ENCODE results near the gene SEC14L3.
A peak's percentile ranks its signal among the peaks of the same experiment; 100 is the strongest.

Gene SEC14L3

DNA sequence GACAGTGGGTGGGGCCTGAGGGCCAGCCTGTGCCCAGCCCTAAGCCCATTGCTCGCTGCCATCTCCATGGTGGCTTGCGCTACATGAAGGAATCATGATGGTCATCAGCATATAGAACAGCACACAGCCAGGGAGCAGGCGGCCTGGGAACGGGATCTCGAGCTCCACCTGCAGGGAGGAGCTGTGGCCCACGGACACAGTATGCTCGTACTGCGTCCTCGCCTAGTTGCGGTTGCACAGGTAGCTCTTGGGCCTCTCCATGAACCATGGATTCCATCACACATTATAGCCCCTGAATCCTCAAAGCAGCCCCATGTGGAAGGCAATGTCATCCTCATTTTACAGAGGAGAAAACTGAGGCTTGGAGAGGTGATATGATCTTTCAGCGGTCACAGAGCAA, 18.6 kb upstream of the SEC14L3 start:
- DNase-seq = peak; percentile 21
- no peaks in the 10 kb centered on the region for H3K9me3 ChIP-seq (replicated peaks; ENCODE audit: insufficient read depth, low read length)
- no peak overlapping the region for H3K27ac ChIP-seq (ENCODE audit: low read length)
- no peak overlapping the region for H3K4me3 ChIP-seq (ENCODE audit: low read length)
- no peaks in the 10 kb centered on the region for H3K4me1 ChIP-seq (ENCODE audit: low read length)
- peaks cover 76% of the 10 kb centered on the region for H3K27me3 ChIP-seq (replicated peaks; ENCODE audit: insufficient read depth, low read length)
- no peaks in the 10 kb centered on the region for H3K9me2 ChIP-seq (replicated peaks; ENCODE audit: insufficient read depth, low read length)
- no peaks in the 10 kb centered on the region for H3K79me2 ChIP-seq (ENCODE audit: low read length)
- no peak overlapping the region for H2AFZ ChIP-seq (ENCODE audit: low read length)
- H3K9ac ChIP-seq (ENCODE audit: low read length) = no peak overlapping the region
- TF ChIP-seq CTCF (IDR thresholded peaks at IDR 0.05; ENCODE audit: low read length) = peak; percentile 39; the same call in 1 of the 2 replicates
- no peak for TF ChIP-seq EZH2 (optimal IDR thresholded peaks at IDR 0.05; ENCODE audit: low read depth, low read length)
- no peaks in the 10 kb centered on the region for H3F3A ChIP-seq (ENCODE audit: insufficient read depth, low read length)
- no peaks in the 10 kb centered on the region for H3K36me3 ChIP-seq (replicated peaks; ENCODE audit: insufficient read depth, low read length)
- H3K4me2 ChIP-seq (ENCODE audit: low read depth, low read length) = no peak overlapping the region
- no peaks in the 10 kb centered on the region for H4K20me1 ChIP-seq (ENCODE audit: insufficient read depth, low read length)

DNA sequence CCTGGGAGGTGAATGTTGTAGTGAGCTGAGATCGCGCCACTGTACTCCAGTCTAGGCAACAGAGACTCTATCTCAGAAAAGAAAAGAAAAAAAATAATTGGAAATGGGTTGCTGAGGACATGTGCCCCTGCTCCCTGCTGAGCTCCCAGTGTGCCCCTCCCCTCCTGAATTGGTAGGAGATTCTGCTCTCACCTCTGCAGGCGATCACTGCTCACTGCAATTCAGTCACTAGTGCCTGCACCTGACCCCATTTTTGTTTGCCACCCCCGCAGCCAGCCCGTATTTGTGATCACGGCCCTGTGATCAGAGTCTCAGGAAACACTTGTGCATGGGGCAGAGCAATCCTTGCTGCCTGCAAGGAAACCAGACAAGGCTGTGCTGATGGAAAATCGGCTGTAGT, 16.3 kb upstream of the SEC14L3 start:
- no peak overlapping the region for H3K9ac ChIP-seq (ENCODE audit: low read length)
- no peak for DNase-seq
- no peaks in the 10 kb centered on the region for H3K9me3 ChIP-seq (replicated peaks; ENCODE audit: insufficient read depth, low read length)
- H3K27ac ChIP-seq (ENCODE audit: low read length) = no peak overlapping the region
- H4K20me1 ChIP-seq (ENCODE audit: insufficient read depth, low read length) = no peaks in the 10 kb centered on the region
- H3K4me1 ChIP-seq (ENCODE audit: low read length) = no peaks in the 10 kb centered on the region
- no peaks in the 10 kb centered on the region for H3K79me2 ChIP-seq (ENCODE audit: low read length)
- H3K27me3 ChIP-seq (replicated peaks; ENCODE audit: insufficient read depth, low read length) = peaks cover 69% of the 10 kb centered on the region
- no peaks in the 10 kb centered on the region for H3K36me3 ChIP-seq (replicated peaks; ENCODE audit: insufficient read depth, low read length)
- no peak overlapping the region for H2AFZ ChIP-seq (ENCODE audit: low read length)
- TF ChIP-seq CTCF (IDR thresholded peaks at IDR 0.05; ENCODE audit: low read length) = no peak
- no peak for TF ChIP-seq EZH2phosphoT487 (IDR thresholded peaks at IDR 0.05; ENCODE audit: low read length)
- no peak for TF ChIP-seq EZH2 (optimal IDR thresholded peaks at IDR 0.05; ENCODE audit: low read depth, low read length)
- H3F3A ChIP-seq (ENCODE audit: insufficient read depth, low read length) = no peaks in the 10 kb centered on the region
- H3K4me3 ChIP-seq (ENCODE audit: low read length) = no peak overlapping the region
- H3K4me2 ChIP-seq (ENCODE audit: low read depth, low read length) = no peak overlapping the region
- no peaks in the 10 kb centered on the region for H3K9me2 ChIP-seq (replicated peaks; ENCODE audit: insufficient read depth, low read length)

- Histone ChIP-seq H3K27ac (ENCODE audit: low read length) (no peak overlapping the region), H3K4me1 (ENCODE audit: low read length) (no peaks in the 10 kb centered on the region), H3F3A (ENCODE audit: insufficient read depth, low read length) (no peaks in the 10 kb centered on the region), H3K9ac (ENCODE audit: low read length) (no peak overlapping the region), H3K4me2 (ENCODE audit: low read depth, low read length) (no peak overlapping the region), H3K4me3 (ENCODE audit: low read length) (no peak overlapping the region), H3K9me3 (replicated peaks; ENCODE audit: insufficient read depth, low read length) (no peaks in the 10 kb centered on the region), H3K27me3 (replicated peaks; ENCODE audit: insufficient read depth, low read length) (peaks cover 71% of the 10 kb centered on the region), H3K36me3 (replicated peaks; ENCODE audit: insufficient read depth, low read length) (no peaks in the 10 kb centered on the region), H3K9me2 (replicated peaks; ENCODE audit: insufficient read depth, low read length) (no peaks in the 10 kb centered on the region), H3K79me2 (ENCODE audit: low read length) (no peaks in the 10 kb centered on the region), H2AFZ (ENCODE audit: low read length) (no peak overlapping the region), H4K20me1 (ENCODE audit: insufficient read depth, low read length) (no peaks in the 10 kb centered on the region)
- no peak for DNase-seq
- no peak for TF ChIP-seq CTCF (IDR thresholded peaks at IDR 0.05; ENCODE audit: low read length)
- no peak for TF ChIP-seq EZH2 (optimal IDR thresholded peaks at IDR 0.05; ENCODE audit: low read depth, low read length)
- TF ChIP-seq EZH2phosphoT487 (IDR thresholded peaks at IDR 0.05; ENCODE audit: low read length) = no peak
Observed at GRCh38 chr22:30486661-30487115, 14.9 kb upstream of the SEC14L3 start.

Data from MM.1S (cell line).